ENCODE measurements around the gene SPOCK1. TPM values are rescaled to one million over a fixed set of nuclear protein-coding genes. Genes with fewer than 3 reads are reported as not detected.

Gene SPOCK1
- total RNA-seq, 2 donors from 2014 or later = 75.0 to 213 TPM

GRCh38 chr5:137318027-137318426 lies 181.1 kb downstream of the SPOCK1 start:
- no peak for DNase-seq
- intact Hi-C loops (cut with DNase I) = no loop called here
- no peak for ATAC-seq

DNA sequence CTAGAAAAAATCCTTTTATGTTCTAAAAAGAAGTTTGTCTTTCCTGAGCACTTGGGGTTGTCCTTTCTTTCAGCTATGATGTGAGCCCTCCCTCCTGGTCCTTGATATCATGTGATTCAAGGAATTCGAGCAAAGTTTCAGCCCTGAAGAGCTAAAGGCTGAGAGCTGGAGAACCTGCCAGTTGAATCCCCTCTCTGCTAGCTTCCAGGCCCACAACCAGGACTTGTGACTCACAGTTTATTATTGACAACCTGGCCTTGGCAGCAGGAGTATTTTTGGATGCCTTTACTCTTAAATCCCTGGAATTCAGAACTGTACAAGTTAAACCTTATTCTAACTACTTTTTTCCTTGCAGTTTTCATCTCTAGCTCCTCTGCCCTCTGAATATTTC lies 182.8 kb downstream of the SPOCK1 start:
- DNase-seq (no peak), ATAC-seq (peak; percentile 20 to 57)
- intact Hi-C loops (cut with DNase I) = no loop called here

DNA sequence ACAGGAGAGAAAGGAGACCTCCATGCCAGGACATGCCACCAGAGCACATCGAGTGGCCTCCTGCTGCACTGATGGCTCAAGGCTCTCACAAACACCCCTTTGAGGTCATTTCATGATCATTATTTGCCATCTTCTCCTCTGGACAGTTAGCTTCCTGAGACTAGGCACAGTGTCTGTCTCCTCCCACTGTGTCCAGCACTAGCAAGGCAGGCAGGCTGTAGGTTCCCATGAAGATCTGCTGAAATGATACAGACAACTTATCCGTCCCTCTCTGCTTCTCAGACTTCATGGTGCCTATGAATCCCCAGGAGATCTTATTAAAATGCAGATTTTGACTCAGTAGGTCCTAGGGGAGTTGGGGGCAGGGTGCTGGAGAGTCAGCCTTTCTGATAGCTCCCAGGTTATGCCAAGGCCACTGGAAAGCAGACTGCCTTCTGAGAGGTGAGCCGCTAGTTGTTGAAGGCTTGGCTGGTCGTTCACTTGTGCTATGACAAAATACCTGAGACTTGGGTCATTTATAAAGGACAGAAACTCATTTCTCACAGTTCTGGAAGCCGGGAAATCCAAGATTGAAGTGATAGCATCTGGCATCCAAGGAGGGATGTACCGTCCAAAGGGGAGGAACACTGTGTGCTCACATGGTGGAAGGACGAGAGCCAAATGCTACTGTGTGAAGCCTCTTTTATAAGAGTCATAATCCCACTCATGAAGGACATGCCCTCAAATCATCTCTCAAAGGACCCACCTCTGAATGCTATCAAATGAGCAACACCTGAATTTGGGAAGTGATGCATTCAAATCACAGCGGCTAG lies 183.4 kb downstream of the SPOCK1 start:
- intact Hi-C loops (cut with DNase I) = no loop called here
- ATAC-seq (peak; percentile 67 to 68), DNase-seq (no peak)

- intact Hi-C loops (cut with DNase I) = no loop called here
- no peak for DNase-seq
- no peak for ATAC-seq
Measured at GRCh38 chr5:137315109-137315508, 184.0 kb downstream of the SPOCK1 start.

DNA sequence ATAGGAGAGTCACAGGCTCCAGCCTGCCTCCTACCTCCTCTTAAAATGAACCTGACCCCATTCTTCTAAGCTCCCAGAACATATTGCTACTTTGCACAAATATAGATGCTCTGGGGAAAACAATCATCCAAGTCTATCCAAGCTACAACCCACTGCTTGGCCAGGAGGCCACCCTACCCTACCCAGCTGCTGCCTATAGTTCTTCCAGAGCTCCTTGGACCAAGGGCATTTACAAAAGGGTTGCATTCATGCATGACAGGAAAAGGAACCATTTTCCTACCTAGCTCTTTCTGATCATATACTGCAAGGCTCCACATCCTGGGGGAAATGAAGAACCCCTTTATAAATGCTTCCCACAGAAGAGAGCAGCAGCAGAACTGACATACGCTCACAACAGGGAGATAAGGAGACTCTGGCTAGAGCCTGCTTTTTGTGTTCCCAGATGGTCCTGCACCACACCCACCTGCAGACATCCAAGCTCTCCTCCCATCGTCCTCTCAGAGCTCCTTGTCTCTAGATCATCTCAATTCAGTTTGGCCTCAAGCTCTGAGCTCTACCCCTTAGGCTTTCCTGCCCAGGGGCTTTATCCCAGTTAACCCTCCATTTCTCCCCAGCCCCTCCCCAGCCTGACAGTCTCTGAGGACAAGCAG lies 185.5 kb downstream of the SPOCK1 start:
- intact Hi-C loops (cut with DNase I) = no loop called here
- DNase-seq = no peak
- ATAC-seq = peak in 1 of 2 donors; percentile 19

GRCh38 chr5:137312011-137312410 lies 187.1 kb downstream of the SPOCK1 start:
- ATAC-seq = no peak
- intact Hi-C loops (cut with DNase I) = no loop called here
- DNase-seq = no peak

GRCh38 chr5:137310051-137310730 lies 188.9 kb downstream of the SPOCK1 start:
- intact Hi-C loops (cut with DNase I) = no loop called here
- DNase-seq (no peak), ATAC-seq (peak in 1 of 2 donors; percentile 45)

DNA sequence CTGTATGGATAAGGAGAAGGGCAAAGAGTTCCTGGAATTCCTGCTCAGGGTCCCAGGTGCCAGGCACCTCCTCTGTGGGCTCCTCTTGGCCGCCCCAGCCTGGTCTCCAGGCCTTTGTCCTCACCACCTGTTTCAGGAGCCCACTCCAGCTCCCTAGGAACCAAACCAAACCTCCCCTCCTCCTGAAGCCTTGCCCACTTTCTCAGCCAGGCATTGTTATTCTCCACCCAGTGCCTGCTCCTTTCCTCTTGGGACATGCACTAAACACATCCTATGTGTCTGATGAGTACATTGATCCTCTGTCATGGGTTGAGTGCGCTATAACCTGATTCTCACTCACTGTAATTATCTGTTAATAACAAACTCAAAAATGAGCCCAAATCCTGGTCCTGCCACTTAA lies 189.8 kb downstream of the SPOCK1 start:
- intact Hi-C loops (cut with DNase I) = no loop called here
- ATAC-seq = no peak
- no peak for DNase-seq

DNA sequence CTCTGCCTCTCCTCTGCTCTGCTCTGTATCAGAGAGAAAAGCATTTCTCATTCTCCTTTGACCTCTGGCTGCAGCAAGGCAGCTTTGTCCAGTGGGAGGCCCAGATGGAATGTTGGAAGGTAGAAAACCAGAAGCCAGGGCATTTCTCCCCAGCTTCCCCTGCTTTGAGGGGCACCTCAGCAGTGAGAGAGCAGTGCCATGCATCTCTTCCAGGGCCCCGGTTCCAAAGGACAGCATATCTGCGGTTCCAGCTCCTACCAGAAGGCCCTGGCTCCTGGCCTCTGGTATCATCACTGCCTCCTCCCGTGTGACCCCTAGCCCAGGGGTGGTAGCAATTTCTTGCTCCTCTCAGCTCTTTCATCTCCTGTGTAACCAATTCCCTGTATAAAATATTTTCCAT lies 190.8 kb downstream of the SPOCK1 start:
- intact Hi-C loops (cut with DNase I) = no loop called here
- ATAC-seq (peak in 1 of 2 donors; percentile 21), DNase-seq (no peak)

GRCh38 chr5:137306903-137307302 lies 192.2 kb downstream of the SPOCK1 start:
- DNase-seq (no peak), ATAC-seq (no peak)
- intact Hi-C loops (cut with DNase I) = no loop called here

DNA sequence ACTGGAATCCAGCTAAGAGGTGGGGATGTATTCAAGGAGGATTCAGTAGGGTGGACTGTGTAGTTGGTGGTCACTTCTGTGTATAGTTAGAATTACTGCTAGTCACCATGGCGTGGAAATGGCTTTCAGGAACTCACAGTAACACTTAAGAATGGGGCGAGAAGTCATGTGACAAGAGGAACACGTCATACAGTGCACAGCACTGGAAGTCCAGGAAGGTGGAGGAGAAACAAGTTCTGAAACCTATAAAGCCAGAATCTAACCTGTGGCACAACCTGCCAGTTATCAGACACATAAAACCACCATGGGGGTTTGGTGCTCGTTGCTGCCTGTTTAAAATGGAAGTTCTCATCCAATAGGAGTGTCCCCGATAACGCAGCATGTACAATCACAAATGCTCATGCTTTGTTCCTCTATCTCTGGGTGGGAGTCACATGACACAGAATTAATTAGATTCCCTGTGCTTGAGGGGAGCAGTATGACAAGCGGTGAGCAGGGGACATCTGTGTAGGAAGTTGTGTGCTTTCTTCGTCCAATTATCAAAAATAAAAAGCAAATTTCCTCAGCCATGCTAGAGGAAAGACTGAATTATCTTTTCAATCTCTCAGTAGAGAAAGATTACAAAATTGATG lies 193.0 kb downstream of the SPOCK1 start:
- intact Hi-C loops (cut with DNase I) = no loop called here
- no peak for DNase-seq
- no peak for ATAC-seq

- peak; percentile 58 to 79 for ATAC-seq
Measured at GRCh38 chr5:137304226-137304874, 194.8 kb downstream of the SPOCK1 start.

DNA sequence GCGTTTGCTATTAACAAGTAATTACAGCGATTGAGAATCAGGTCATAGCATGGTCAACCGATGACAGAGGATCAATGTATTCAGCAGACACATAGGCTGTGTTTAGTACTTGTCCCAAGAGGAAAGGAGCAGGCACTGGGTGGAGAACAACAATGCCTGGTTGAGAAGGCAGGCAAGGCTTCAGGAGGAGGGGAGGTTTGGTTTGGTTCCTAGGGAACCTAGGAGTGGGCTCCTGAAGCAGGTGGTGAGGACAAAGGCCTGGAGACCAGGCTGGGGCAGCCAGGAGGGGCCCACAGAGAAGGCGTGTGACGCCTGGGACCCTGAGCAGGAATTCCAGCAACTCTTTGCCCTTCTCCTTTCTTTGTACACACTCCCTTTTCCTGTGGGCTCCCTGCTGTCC lies 195.6 kb downstream of the SPOCK1 start:
- intact Hi-C loops (cut with DNase I) = loop anchor here in 1 of 2 donors (5.0 kb wide), 1 partner anchor 226 kb away; no protein-coding TSS in a partner anchor
- no peak for ATAC-seq
- DNase-seq = no peak

More at GRCh38 chr5:137304226-137304874, 194.8 kb downstream of the SPOCK1 start:
- intact Hi-C loops (cut with DNase I) = loop anchor here in 1 of 2 donors (5.0 kb wide), 1 partner anchor 227 kb away; no protein-coding TSS in a partner anchor
- DNase-seq = peak; percentile 40

GRCh38 chr5:137300411-137301240 lies 198.5 kb downstream of the SPOCK1 start:
- ATAC-seq (peak; percentile 48 to 79), DNase-seq (no peak)
- intact Hi-C loops (cut with DNase I) = loop anchor here in 1 of 2 donors (5.0 kb wide), 1 partner anchor 223 kb away; no protein-coding TSS in a partner anchor

- no peak for DNase-seq
- no peak for ATAC-seq
- intact Hi-C loops (cut with DNase I) = no loop called here
Measured at GRCh38 chr5:137296213-137296781, 202.8 kb downstream of the SPOCK1 start.

DNA sequence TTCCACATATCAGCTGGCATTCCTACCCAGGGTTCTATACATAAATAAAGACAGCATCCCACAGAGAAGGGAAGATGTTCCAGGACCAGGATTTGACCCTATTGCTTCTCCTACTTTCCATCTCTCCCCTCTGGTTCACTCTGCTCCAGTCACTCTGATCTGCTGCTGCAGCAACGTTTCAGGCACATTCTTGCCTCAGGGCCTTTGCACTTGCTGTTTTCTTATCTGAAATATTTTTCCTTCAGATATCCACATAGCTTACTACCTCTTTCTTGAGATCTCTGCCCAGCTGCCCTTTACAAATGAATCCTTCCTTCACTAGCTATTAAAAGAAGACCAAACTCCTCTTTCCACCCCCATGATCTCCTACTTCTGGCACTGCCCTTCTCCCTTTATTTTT lies 204.5 kb downstream of the SPOCK1 start:
- no peak for DNase-seq
- no peak for ATAC-seq
- intact Hi-C loops (cut with DNase I) = no loop called here

GRCh38 chr5:137292461-137293027 lies 206.6 kb downstream of the SPOCK1 start:
- DNase-seq (no peak), ATAC-seq (no peak)
- intact Hi-C loops (cut with DNase I) = no loop called here

Data from left cardiac atrium (tissue), 4 donors.